PC-9 (cell line): ENCODE data around the gene ARHGAP45. TPM values are rescaled to one million over a fixed set of nuclear protein-coding genes. Genes with fewer than 3 reads are reported as not detected.

Experiments used
- BruUV-seq: library from RNA; stranded (reverse); fragments of 400-500 nt; replicated peaks from 2 replicates; lab custom pipeline; 2021; lab: Mats Ljungman, UMichigan
- CTCF ChIA-PET: fragments of 300-600 bp; sonication (Branson Sonifier 250); formaldehyde crosslinking; loops from one replicate; lab custom pipeline; 2022; ENCODE audit warnings: antibody characterized with exemption; lab: Charles Lee
- POLR2A ChIA-PET: fragments of 300-600 bp; sonication (Branson Sonifier 250); formaldehyde crosslinking; loops from one replicate; lab custom pipeline; 2022; ENCODE audit warnings: antibody characterized with exemption; ENCODE audit not compliant: unreplicated experiment; lab: Charles Lee
- DNase-seq, 2 experiments: peaks; one replicate each; pipeline versions ENCODE4 v3.0.0 to v3.0.0-alpha.2; 2015 to 2022; ENCODE audit warnings: mixed read lengths in 1 of 2
- H2AFZ ChIP-seq: fragments of 200-600 bp; sonication (generic); 2 replicates; pipeline ENCODE4 v1.8.1; 2017; ENCODE audit warnings: antibody characterized with exemption
- H3F3A ChIP-seq: fragments of 200-600 bp; sonication (generic); 2 replicates; pipeline ENCODE4 v1.8.1; 2017; ENCODE audit warnings: antibody characterized with exemption, mild to moderate bottlenecking, low read depth; ENCODE audit not compliant: insufficient read depth
- H3K27ac ChIP-seq: fragments of 200-600 bp; sonication (generic); 2 replicates; pipeline ENCODE4 v1.6.1; 2016; ENCODE audit warnings: mixed run types
- H3K27me3 ChIP-seq: fragments of 200-600 bp; sonication (generic); 2 replicates; pipeline ENCODE4 v1.6.1; 2016; ENCODE audit warnings: low read depth, mixed run types; ENCODE audit not compliant: insufficient read depth
- H3K36me3 ChIP-seq: fragments of 200-600 bp; sonication (generic); 2 replicates; pipeline ENCODE4 v1.6.1; 2016; ENCODE audit warnings: low read depth, mixed run types
- H3K4me1 ChIP-seq: fragments of 200-600 bp; sonication (generic); replicated peaks from 2 replicates; pipeline ENCODE4 v1.6.1; 2016; ENCODE audit warnings: mixed run types; ENCODE audit not compliant: insufficient read depth
- H3K4me2 ChIP-seq: fragments of 200-600 bp; sonication (generic); 2 replicates; pipeline ENCODE4 v1.6.1; 2017; ENCODE audit warnings: mixed run types
- H3K4me3 ChIP-seq: fragments of 200-600 bp; sonication (generic); 2 replicates; pipeline ENCODE4 v1.6.1; 2016; ENCODE audit warnings: mixed run types
- H3K79me2 ChIP-seq: fragments of 200-600 bp; sonication (generic); 2 replicates; pipeline ENCODE4 v1.6.1; 2017; ENCODE audit warnings: low read depth, mixed run types
- H3K9me2 ChIP-seq: fragments of 200-600 bp; sonication (generic); 2 replicates; pipeline ENCODE4 v1.8.1; 2017; ENCODE audit warnings: mild to moderate bottlenecking; ENCODE audit not compliant: insufficient read depth
- H3K9me3 ChIP-seq: fragments of 200-600 bp; sonication (generic); 2 replicates; pipeline ENCODE4 v1.8.1; 2016; ENCODE audit warnings: low read depth; ENCODE audit not compliant: insufficient read depth
- H4K20me1 ChIP-seq: fragments of 200-600 bp; sonication (generic); 2 replicates; pipeline ENCODE4 v1.8.1; 2017; ENCODE audit not compliant: insufficient read depth
- EZH2 ChIP-seq: fragments of 200-600 bp; sonication (generic); IDR thresholded peaks from 2 replicates; pipeline ENCODE4 v1.8.0; 2017; ENCODE audit warnings: antibody characterized with exemption, low read depth
- intact Hi-C: fragments of 100-400 bp; cut with micrococcal nuclease; formaldehyde crosslinking; loops from one replicate; pipeline ENCODE4 v1.10.0; 2022; ENCODE audit not compliant: unreplicated experiment
- total RNA-seq: library from RNA; stranded (reverse); gene quantifications from 2 replicates; pipeline ENCODE4 v1.2.3, GENCODE V29; 2021
- TF ChIP-seq, protein P1 (sequence below): fragments of 200-600 bp; sonication (generic); conservative IDR thresholded peaks from 2 replicates; pipeline ENCODE4 v1.6.1; 2017; ENCODE audit warnings: mixed run types, antibody characterized with exemption, mild to moderate bottlenecking, moderate library complexity

ARHGAP45 gene
- total RNA-seq, 1 experiment from 2014 or later: 20.2 TPM

- no peak for DNase-seq
- intact Hi-C loops: no loop called here
- TF ChIP-seq EZH2: no peak
- TF ChIP-seq, protein P1, sequence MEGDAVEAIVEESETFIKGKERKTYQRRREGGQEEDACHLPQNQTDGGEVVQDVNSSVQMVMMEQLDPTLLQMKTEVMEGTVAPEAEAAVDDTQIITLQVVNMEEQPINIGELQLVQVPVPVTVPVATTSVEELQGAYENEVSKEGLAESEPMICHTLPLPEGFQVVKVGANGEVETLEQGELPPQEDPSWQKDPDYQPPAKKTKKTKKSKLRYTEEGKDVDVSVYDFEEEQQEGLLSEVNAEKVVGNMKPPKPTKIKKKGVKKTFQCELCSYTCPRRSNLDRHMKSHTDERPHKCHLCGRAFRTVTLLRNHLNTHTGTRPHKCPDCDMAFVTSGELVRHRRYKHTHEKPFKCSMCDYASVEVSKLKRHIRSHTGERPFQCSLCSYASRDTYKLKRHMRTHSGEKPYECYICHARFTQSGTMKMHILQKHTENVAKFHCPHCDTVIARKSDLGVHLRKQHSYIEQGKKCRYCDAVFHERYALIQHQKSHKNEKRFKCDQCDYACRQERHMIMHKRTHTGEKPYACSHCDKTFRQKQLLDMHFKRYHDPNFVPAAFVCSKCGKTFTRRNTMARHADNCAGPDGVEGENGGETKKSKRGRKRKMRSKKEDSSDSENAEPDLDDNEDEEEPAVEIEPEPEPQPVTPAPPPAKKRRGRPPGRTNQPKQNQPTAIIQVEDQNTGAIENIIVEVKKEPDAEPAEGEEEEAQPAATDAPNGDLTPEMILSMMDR: no peak
- H3K4me3 ChIP-seq: no peak overlapping the region
- no peaks in the 10 kb centered on the region for H3K9me3 ChIP-seq
- no peaks in the 10 kb centered on the region for H3K79me2 ChIP-seq
- no peak overlapping the region for H2AFZ ChIP-seq
- H3K27ac ChIP-seq: no peak overlapping the region
- H3K4me1 ChIP-seq: peaks cover 3% of the 10 kb centered on the region; the same call in 1 of the 2 replicates
- CTCF ChIA-PET: interaction anchor here (0.5 kb wide), 1 partner anchor 89 kb away, joined by 5 read pairs; no protein-coding TSS in a partner anchor
- H3K27me3 ChIP-seq: no peaks in the 10 kb centered on the region
- H3K9me2 ChIP-seq: no peaks in the 10 kb centered on the region
- H3K36me3 ChIP-seq: no peaks in the 10 kb centered on the region
- H3F3A ChIP-seq: peaks cover 16% of the 10 kb centered on the region
- no TSS peak for BruUV-seq
- no peaks in the 10 kb centered on the region for H4K20me1 ChIP-seq
- POLR2A ChIA-PET: no interaction called here
- no peak overlapping the region for H3K4me2 ChIP-seq
Observed at GRCh38 chr19:1046117-1046626, 20.8 kb upstream of the ARHGAP45 start.

GRCh38 chr19:1046836-1047695 lies 19.9 kb upstream of the ARHGAP45 start:
- BruUV-seq: no TSS peak
- TF ChIP-seq EZH2: no peak
- TF ChIP-seq, protein P1: no peak
- Histone ChIP-seq H2AFZ (no peak overlapping the region), H3K27me3 (no peaks in the 10 kb centered on the region), H4K20me1 (no peaks in the 10 kb centered on the region), H3K9me3 (no peaks in the 10 kb centered on the region), H3K9me2 (no peaks in the 10 kb centered on the region), H3F3A (peaks cover 20% of the 10 kb centered on the region), H3K4me1 (no peaks in the 10 kb centered on the region), H3K4me3 (no peak overlapping the region), H3K36me3 (no peaks in the 10 kb centered on the region), H3K27ac (no peak overlapping the region), H3K4me2 (no peak overlapping the region), H3K79me2 (no peaks in the 10 kb centered on the region)
- POLR2A ChIA-PET: no interaction called here
- DNase-seq: no peak
- CTCF ChIA-PET: no interaction called here
- intact Hi-C loops: no loop called here

- Histone ChIP-seq H3K27me3 (no peaks in the 10 kb centered on the region), H3K27ac (no peak overlapping the region), H3K4me3 (no peak overlapping the region), H3K9me3 (no peaks in the 10 kb centered on the region), H3K36me3 (no peaks in the 10 kb centered on the region), H3K79me2 (no peaks in the 10 kb centered on the region), H3F3A (peaks cover 20% of the 10 kb centered on the region), H4K20me1 (no peaks in the 10 kb centered on the region), H3K9me2 (no peaks in the 10 kb centered on the region), H3K4me1 (no peaks in the 10 kb centered on the region), H3K4me2 (no peak overlapping the region), H2AFZ (no peak overlapping the region)
- TF ChIP-seq, protein P1: no peak
- no peak for TF ChIP-seq EZH2
- intact Hi-C loops: no loop called here
- CTCF ChIA-PET: no interaction called here
- POLR2A ChIA-PET: interaction anchor here (0.5 to 0.6 kb wide), 2 partner anchors 57 to 64 kb away, joined by 7 to 14 read pairs; no protein-coding TSS in a partner anchor
- BruUV-seq: no TSS peak
- DNase-seq: no peak
Observed at GRCh38 chr19:1047696-1048147, 19.2 kb upstream of the ARHGAP45 start.
